HepG2 (cell line): ENCODE measurements around the gene MLST8. TPM values are rescaled to one million over a fixed set of nuclear protein-coding genes. Genes with fewer than 3 reads are reported as not detected.

ENCODE experiments used
- CBX2 ChIP-seq, 2 experiments: fragments of 200-600 bp in 1 of 2; sonication (generic); formaldehyde crosslinking in 1 of 2; IDR thresholded peaks; 2 replicates each; pipeline versions ENCODE4 v1.7.0 to v1.8.1; 2018 to 2022; ENCODE audit warnings: low read depth in 2 of 2, low read length in 1 of 2, mild to moderate bottlenecking in 1 of 2, missing genetic modification reagents in 1 of 2
- ELF3 ChIP-seq: IDR thresholded peaks from 2 replicates; pipeline ENCODE4 v1.6.1; 2016; ENCODE audit warnings: missing genetic modification reagents, missing compliant biosample characterization
- ELF4 ChIP-seq: sonication (generic); formaldehyde crosslinking; IDR thresholded peaks from 2 replicates; pipeline ENCODE4 v1.5.0; 2020; ENCODE audit warnings: missing genetic modification reagents, mild to moderate bottlenecking, moderate library complexity, borderline replicate concordance
- ETV5 ChIP-seq: IDR thresholded peaks from 2 replicates; pipeline ENCODE4 v1.6.1; 2018; ENCODE audit warnings: missing biosample characterization, missing genetic modification reagents, inconsistent platforms, borderline replicate concordance
- KMT2A ChIP-seq: sonication (generic); formaldehyde crosslinking; IDR thresholded peaks from 2 replicates; pipeline ENCODE4 v1.4.0; 2020; ENCODE audit warnings: missing genetic modification reagents
- MED8 ChIP-seq: sonication (generic); formaldehyde crosslinking; IDR thresholded peaks from 2 replicates; pipeline ENCODE4 v1.8.1; 2023; ENCODE audit warnings: mild to moderate bottlenecking, missing genetic modification reagents; ENCODE audit not compliant: insufficient replicate concordance
- NONO ChIP-seq, 2 experiments: fragments of 450-650 bp in 1 of 2; sonication (generic) in 1 of 2; formaldehyde crosslinking in 1 of 2; IDR thresholded peaks in 1 of 2; conservative IDR thresholded peaks in 1 of 2; 2 replicates each; pipeline versions ENCODE4 v1.6.1 to v1.8.0; 2017 to 2022; ENCODE audit warnings: mild to moderate bottlenecking in 1 of 2, missing genetic modification reagents in 1 of 2, moderate library complexity in 1 of 2
- SP5 ChIP-seq: IDR thresholded peaks from 2 replicates; pipeline ENCODE4 v1.6.1; 2016; ENCODE audit warnings: low read depth, borderline replicate concordance
- TAF1 ChIP-seq: sonication (generic); formaldehyde crosslinking; IDR thresholded peaks from 2 replicates; pipeline ENCODE4 v1.4.0; 2020; ENCODE audit warnings: missing genetic modification reagents
- ZBTB7A ChIP-seq: sonication (generic); formaldehyde crosslinking; IDR thresholded peaks from 2 replicates; pipeline ENCODE4 v1.8.0; 2022; ENCODE audit warnings: mild to moderate bottlenecking, missing genetic modification reagents
- ZNF124 ChIP-seq: sonication (generic); formaldehyde crosslinking; IDR thresholded peaks from 2 replicates; pipeline ENCODE4 v1.4.0; 2020; ENCODE audit warnings: missing genetic modification reagents
- ZNF234 ChIP-seq: sonication (generic); formaldehyde crosslinking; conservative IDR thresholded peaks from 2 replicates; pipeline ENCODE4 v1.5.1; 2020; ENCODE audit warnings: mild to moderate bottlenecking, missing genetic modification reagents
- ZSCAN31 ChIP-seq: sonication (generic); formaldehyde crosslinking; IDR thresholded peaks from 2 replicates; pipeline ENCODE4 v1.5.0; 2020; ENCODE audit warnings: low read depth, mild to moderate bottlenecking, missing genetic modification reagents
- polyA plus RNA-seq, 8 experiments: library from polyadenylated mRNA; depleted of rRNA in 3 of 8; stranded (reverse) in 7 of 8; unstranded in 1 of 8; fragments of >200 nt; fragmentation: Illumina TruSeq in 4 of 8; extraction: Trizol in 4 of 8; gene quantifications; 2 replicates each; pipeline versions ENCODE4 v1.2.1 to v1.2.3, GENCODE V29; 2011 to 2016; ENCODE audit warnings: low read depth in 4 of 8, missing spikeins in 1 of 8, mixed read lengths in 1 of 8; ENCODE audit not compliant: insufficient read depth in 1 of 8
- total RNA-seq, 5 experiments: library from RNA; depleted of rRNA; stranded (reverse); fragments of >200 nt; fragmentation: Illumina TruSeq; extraction: Trizol; gene quantifications; 2 replicates each; pipeline ENCODE4 v1.2.3, GENCODE V29; 2016; ENCODE audit warnings: low read depth in 1 of 5
- TF ChIP-seq, protein P1 (sequence below), 2 experiments: fragments of 450-650 bp in 1 of 2; sonication (generic) in 1 of 2; formaldehyde crosslinking; IDR thresholded peaks; 2 replicates each; pipeline versions ENCODE4 v1.5.0 to v1.8.0; 2020 to 2022; ENCODE audit warnings: mild to moderate bottlenecking in 1 of 2, missing genetic modification reagents in 1 of 2
- TF ChIP-seq, protein P2 (sequence below): sonication (generic); formaldehyde crosslinking; IDR thresholded peaks from 2 replicates; pipeline ENCODE4 v1.4.0; 2020; ENCODE audit warnings: missing genetic modification reagents
- TF ChIP-seq, protein P3 (sequence below): sonication (generic); formaldehyde crosslinking; IDR thresholded peaks from 2 replicates; pipeline ENCODE4 v1.8.0; 2022; ENCODE audit warnings: mild to moderate bottlenecking, missing genetic modification reagents, borderline replicate concordance
- TF ChIP-seq, protein P4 (sequence below): sonication (generic); formaldehyde crosslinking; IDR thresholded peaks from 2 replicates; pipeline ENCODE4 v1.5.0; 2020; ENCODE audit warnings: missing genetic modification reagents
- TF ChIP-seq, protein P5 (sequence below): sonication (generic); formaldehyde crosslinking; conservative IDR thresholded peaks from 2 replicates; pipeline ENCODE4 v1.4.0; 2020; ENCODE audit warnings: mild to moderate bottlenecking, missing genetic modification reagents, moderate library complexity
- TF ChIP-seq, protein P6 (sequence below): IDR thresholded peaks from 2 replicates; pipeline ENCODE4 v1.6.1; 2016; ENCODE audit warnings: mild to moderate bottlenecking, missing biosample characterization, missing genetic modification reagents

MLST8 gene
- total and polyA plus RNA-seq, 2 of the 13 experiments (the other 11 are each of a cell fraction or from before 2014, with no cell fraction given), result 30.8 to 72.7 TPM

DNA sequence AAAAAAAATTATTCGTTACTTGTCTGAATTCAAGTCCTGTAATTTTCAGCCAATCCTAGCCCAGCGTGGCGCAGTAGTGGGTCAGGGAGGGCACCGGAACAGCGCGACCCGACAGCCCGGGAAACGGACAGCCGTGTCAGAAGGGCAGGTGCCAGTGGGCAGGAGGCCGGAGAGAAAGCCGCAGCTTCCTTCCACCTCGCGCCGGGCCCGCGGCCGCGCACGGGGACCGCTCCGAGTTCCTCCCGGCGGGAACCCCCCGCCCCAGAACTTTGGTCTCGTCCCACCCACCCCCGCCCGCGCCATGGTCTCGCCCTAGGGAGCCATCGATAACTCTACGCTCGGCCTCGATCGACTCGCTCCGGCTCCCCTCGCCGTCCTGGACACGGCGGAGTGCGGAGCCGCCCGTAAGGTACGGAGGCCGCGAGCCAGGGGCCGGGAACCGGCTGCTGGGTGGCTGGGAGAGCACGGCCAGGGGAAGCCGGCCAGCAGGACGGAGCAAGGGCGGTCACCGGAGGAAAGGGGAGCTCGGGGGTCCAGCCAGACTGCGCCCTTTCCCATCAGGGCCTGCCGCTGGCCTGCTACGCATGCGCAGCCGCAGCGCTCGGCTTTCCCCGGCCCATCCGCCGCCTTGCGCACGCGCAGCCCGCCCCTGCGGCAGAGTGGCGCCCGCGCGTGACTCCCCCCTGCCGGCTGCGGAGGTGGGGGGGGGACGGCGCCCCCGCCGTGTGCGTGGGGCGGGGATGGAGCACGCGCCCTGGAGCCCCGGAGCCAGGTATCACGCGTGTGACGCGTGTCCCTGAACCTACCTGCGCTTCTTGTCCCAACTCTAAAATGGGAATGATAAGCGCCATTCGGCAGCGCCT lies at the start of gene MLST8 (continued):
- TF ChIP-seq, protein P1, sequence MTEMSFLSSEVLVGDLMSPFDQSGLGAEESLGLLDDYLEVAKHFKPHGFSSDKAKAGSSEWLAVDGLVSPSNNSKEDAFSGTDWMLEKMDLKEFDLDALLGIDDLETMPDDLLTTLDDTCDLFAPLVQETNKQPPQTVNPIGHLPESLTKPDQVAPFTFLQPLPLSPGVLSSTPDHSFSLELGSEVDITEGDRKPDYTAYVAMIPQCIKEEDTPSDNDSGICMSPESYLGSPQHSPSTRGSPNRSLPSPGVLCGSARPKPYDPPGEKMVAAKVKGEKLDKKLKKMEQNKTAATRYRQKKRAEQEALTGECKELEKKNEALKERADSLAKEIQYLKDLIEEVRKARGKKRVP (CRISPR knock-in tag; IDR thresholded peaks at IDR 0.05), result peak in 1 of 2 experiments; percentile 61; a peak in 1 of 4 replicates
- TF ChIP-seq, protein P2, sequence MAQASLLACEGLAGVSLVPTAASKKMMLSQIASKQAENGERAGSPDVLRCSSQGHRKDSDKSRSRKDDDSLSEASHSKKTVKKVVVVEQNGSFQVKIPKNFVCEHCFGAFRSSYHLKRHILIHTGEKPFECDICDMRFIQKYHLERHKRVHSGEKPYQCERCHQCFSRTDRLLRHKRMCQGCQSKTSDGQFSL (CRISPR knock-in tag), result peak; percentile 98
- TF ChIP-seq SP5 (CRISPR knock-in tag) (no peak), ZNF124 (CRISPR knock-in tag) (no peak), CBX2 (IDR thresholded peaks at IDR 0.05; ENCODE audit: low read depth, low read length) (no peak), CBX2 (CRISPR knock-in tag; IDR thresholded peaks at IDR 0.05; ENCODE audit: low read depth) (no peak), TAF1 (CRISPR knock-in tag) (peak; percentile 86), ZNF234 (CRISPR knock-in tag) (no peak), ELF4 (CRISPR knock-in tag) (no peak), ELF3 (0 out of 2 replicates have a peak, but pooled peaks have one; percentile 6), ZBTB7A (CRISPR knock-in tag) (peak; percentile 56; the same call in 1 of the 2 replicates), NONO (IDR thresholded peaks at IDR 0.05) (no peak), NONO (CRISPR knock-in tag; conservative IDR thresholded peaks at IDR 0.05) (peak; percentile 89; the same call in 1 of the 2 replicates), KMT2A (CRISPR knock-in tag) (peak; percentile 59), ZSCAN31 (CRISPR knock-in tag) (0 out of 2 replicates have a peak, but pooled peaks have one; percentile 61), MED8 (CRISPR knock-in tag) (peak; percentile 62), ETV5 (CRISPR knock-in tag) (peak; percentile 9; the same call in 1 of the 2 replicates)
- TF ChIP-seq, protein P3, sequence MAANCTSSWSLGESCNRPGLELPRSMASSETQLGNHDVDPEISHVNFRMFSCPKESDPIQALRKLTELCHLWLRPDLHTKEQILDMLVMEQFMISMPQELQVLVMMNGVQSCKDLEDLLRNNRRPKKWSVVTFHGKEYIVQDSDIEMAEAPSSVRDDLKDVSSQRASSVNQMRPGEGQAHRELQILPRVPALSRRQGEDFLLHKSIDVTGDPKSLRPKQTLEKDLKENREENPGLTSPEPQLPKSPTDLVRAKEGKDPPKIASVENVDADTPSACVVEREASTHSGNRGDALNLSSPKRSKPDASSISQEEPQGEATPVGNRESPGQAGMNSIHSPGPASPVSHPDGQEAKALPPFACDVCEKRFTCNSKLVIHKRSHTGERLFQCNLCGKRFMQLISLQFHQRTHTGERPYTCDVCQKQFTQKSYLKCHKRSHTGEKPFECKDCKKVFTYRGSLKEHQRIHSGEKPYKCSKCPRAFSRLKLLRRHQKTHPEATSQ (CRISPR knock-in tag), result 0 out of 2 replicates have a peak, but pooled peaks have one; percentile 36
- TF ChIP-seq, protein P4, sequence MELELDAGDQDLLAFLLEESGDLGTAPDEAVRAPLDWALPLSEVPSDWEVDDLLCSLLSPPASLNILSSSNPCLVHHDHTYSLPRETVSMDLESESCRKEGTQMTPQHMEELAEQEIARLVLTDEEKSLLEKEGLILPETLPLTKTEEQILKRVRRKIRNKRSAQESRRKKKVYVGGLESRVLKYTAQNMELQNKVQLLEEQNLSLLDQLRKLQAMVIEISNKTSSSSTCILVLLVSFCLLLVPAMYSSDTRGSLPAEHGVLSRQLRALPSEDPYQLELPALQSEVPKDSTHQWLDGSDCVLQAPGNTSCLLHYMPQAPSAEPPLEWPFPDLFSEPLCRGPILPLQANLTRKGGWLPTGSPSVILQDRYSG, result 0 out of 2 replicates have a peak, but pooled peaks have one; percentile 33
- TF ChIP-seq, protein P5, sequence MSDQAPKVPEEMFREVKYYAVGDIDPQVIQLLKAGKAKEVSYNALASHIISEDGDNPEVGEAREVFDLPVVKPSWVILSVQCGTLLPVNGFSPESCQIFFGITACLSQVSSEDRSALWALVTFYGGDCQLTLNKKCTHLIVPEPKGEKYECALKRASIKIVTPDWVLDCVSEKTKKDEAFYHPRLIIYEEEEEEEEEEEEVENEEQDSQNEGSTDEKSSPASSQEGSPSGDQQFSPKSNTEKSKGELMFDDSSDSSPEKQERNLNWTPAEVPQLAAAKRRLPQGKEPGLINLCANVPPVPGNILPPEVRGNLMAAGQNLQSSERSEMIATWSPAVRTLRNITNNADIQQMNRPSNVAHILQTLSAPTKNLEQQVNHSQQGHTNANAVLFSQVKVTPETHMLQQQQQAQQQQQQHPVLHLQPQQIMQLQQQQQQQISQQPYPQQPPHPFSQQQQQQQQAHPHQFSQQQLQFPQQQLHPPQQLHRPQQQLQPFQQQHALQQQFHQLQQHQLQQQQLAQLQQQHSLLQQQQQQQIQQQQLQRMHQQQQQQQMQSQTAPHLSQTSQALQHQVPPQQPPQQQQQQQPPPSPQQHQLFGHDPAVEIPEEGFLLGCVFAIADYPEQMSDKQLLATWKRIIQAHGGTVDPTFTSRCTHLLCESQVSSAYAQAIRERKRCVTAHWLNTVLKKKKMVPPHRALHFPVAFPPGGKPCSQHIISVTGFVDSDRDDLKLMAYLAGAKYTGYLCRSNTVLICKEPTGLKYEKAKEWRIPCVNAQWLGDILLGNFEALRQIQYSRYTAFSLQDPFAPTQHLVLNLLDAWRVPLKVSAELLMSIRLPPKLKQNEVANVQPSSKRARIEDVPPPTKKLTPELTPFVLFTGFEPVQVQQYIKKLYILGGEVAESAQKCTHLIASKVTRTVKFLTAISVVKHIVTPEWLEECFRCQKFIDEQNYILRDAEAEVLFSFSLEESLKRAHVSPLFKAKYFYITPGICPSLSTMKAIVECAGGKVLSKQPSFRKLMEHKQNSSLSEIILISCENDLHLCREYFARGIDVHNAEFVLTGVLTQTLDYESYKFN, result no peak
- TF ChIP-seq, protein P6, sequence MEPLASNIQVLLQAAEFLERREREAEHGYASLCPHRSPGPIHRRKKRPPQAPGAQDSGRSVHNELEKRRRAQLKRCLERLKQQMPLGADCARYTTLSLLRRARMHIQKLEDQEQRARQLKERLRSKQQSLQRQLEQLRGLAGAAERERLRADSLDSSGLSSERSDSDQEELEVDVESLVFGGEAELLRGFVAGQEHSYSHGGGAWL (CRISPR knock-in tag), result peak; percentile 61; the same call in 1 of the 2 replicates
